Measurements from ENCODE around the gene YAE1.

- TF ChIP-seq CTCF (conservative IDR thresholded peaks at IDR 0.05) (no peak), EZH2 (IDR thresholded peaks at IDR 0.05; ENCODE audit: low read depth) (no peak)
Observed at GRCh38 chr7:39517240-39517639, 49.0 kb upstream of the YAE1 start.

Measured in PC-9 (cell line).